Epithelial cell of proximal tubule (primary cell): ENCODE data around the gene VAT1L. TPM values are rescaled to one million over a fixed set of nuclear protein-coding genes. Genes with fewer than 3 reads are reported as not detected.

Experiments
- DNase-seq: peaks from one replicate; pipeline ENCODE4 v3.0.0-alpha.2; 2011; ENCODE audit warnings: low read depth
- H3K4me3 ChIP-seq: 2 replicates; pipeline ENCODE4 v1.5.1; 2011; ENCODE audit warnings: low read depth, mild to moderate bottlenecking, low read length
- total RNA-seq: library from RNA; depleted of rRNA; stranded (reverse); fragments of >200 nt; gene quantifications from 2 replicates; pipeline ENCODE4 v1.2.3, GENCODE V29; 2015
- TF ChIP-seq, protein P1 (sequence below): conservative IDR thresholded peaks from 2 replicates; pipeline ENCODE4 v1.5.1; 2012; ENCODE audit warnings: low read depth, mild to moderate bottlenecking, low read length

VAT1L gene
- total RNA-seq, 1 donor from 2014 or later, result 0.92 TPM

DNA sequence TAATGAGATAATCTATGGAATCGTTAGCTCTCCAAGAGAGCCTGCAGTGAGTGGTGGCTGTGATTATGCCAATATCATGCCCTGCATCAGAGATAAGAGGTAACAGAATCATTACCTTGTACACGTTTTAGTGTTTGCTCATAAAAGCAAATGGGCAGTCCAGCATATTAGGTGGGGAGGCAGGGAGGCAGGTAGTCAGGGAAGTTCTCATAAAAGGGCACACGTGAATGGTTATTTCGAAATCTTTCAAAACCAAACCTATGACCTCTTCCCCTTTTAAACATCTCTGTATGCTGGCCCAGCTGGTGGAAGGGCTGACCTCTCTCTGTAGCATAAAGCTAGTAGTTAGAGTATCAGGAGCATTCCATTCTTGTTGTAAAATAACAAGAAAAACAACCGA, 51.7 kb downstream of the VAT1L start:
- no peak for DNase-seq
- no peak overlapping the region for H3K4me3 ChIP-seq
- TF ChIP-seq, protein P1, sequence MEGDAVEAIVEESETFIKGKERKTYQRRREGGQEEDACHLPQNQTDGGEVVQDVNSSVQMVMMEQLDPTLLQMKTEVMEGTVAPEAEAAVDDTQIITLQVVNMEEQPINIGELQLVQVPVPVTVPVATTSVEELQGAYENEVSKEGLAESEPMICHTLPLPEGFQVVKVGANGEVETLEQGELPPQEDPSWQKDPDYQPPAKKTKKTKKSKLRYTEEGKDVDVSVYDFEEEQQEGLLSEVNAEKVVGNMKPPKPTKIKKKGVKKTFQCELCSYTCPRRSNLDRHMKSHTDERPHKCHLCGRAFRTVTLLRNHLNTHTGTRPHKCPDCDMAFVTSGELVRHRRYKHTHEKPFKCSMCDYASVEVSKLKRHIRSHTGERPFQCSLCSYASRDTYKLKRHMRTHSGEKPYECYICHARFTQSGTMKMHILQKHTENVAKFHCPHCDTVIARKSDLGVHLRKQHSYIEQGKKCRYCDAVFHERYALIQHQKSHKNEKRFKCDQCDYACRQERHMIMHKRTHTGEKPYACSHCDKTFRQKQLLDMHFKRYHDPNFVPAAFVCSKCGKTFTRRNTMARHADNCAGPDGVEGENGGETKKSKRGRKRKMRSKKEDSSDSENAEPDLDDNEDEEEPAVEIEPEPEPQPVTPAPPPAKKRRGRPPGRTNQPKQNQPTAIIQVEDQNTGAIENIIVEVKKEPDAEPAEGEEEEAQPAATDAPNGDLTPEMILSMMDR, result no peak

DNA sequence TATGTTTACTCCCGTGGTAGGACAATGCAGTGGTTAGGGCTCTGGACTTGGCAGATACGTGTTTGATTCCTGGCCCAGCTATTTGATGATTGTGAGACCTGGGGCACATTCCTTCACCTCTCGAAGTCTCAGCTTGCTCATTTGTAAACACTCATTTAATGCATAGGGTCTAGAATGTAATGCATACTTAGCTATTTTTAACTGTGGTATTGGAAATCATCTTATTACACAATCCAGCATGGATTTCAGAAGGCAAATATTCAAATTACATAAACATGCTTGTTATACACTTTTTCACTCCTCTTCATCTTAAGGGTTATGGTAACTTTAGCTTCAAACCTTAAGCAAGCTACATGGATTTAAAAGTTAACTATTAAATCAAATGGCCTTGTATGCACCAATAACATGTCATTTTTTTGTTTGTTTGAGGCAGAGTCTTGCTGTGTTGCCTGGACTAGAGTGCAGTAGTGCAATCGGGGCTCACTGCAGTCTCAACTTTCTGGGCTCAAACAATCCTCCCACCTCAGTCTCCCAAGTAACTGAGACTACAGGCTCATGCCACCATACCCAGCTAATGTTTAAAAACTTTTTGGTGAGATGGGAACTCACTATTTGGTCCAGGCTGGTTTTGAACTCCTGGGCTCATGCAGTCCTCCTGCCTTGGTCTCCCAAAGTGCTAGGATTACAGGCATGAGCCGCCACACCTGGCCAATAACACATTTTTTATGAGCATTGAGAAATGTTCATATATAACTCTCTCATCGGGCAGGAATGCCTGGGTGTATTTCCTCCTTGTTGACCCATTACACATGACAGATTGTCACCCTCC, 52.5 kb downstream of the VAT1L start:
- TF ChIP-seq, protein P1, result no peak
- DNase-seq, result no peak

DNA sequence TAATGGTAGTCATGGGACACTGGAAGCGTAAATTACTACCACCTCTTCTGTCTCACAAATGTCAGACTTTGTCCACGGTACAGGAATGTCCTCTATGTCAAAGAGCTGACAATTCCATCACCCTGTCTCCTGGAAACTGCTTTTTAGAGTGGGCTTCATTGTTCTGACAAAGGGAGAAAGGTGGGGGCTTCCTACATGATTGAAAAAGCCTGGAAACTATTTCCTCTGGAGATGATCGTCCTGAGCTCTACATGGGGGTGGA, 53.1 kb downstream of the VAT1L start:
- no peak overlapping the region for H3K4me3 ChIP-seq
- DNase-seq, result no peak
- TF ChIP-seq, protein P1, result no peak

More for the DNA sequence above, 52.5 kb downstream of the VAT1L start:
- H3K4me3 ChIP-seq, result no peak overlapping the region

DNA sequence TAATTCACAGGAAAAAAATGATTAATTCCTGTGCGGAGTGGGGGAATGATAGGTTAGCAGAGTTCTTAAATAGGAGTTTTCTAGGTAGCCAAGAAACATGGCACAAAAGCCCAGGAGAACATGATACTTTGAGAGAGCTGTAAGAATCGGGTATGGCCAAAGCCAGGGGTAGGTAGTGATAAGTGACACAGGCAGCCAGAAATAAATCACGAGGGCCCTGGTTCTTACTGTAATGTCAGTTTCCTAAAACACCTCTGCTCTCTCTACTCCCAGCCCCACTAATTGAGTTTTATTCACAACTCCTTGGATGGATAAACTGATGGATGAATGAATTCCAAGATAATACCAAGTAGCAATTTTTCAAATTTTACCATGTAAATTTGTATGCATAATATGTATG, 54.1 kb downstream of the VAT1L start:
- no peak for DNase-seq
- TF ChIP-seq, protein P1, result no peak
- H3K4me3 ChIP-seq, result no peak overlapping the region

DNA sequence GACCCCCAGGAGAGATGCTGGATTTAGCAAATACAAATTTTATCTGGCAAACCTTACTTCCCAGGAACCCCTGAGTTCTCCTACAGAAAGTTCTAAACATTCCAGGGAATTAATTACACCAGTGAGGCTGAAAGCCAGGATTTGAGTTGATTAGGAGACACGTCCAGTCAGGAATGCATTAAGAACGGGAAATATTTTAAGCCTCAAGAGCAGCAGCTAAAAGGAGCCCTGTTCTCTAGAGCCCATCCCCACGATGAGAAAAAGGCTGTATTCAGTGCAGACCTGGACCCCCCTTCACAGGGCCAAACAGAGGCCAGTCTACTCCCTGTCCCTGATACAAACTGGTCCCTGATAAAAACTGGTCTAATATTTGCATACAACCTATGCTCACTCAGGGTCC, 55.0 kb downstream of the VAT1L start:
- TF ChIP-seq, protein P1, result no peak
- DNase-seq, result no peak
- H3K4me3 ChIP-seq, result no peak overlapping the region

DNA sequence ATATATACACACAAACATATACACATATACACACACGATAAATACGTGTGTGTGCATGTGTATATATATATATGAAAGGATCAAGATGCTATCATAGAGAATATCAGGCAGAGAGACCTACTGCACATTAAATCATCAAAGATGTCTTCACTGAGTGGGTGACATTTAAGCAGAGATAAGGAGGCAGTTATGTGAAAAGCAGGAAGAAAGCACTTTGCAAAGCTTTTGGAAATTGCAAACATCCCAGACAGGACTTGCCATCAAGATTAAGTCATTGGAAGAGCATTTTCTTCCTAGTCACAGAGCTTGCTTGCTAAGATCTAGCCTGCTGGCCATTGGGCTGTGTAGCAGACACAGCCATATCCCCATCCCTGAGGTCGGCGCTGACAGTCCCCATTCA, 56.4 kb downstream of the VAT1L start:
- no peak overlapping the region for H3K4me3 ChIP-seq
- no peak for DNase-seq
- TF ChIP-seq, protein P1, result no peak

DNA sequence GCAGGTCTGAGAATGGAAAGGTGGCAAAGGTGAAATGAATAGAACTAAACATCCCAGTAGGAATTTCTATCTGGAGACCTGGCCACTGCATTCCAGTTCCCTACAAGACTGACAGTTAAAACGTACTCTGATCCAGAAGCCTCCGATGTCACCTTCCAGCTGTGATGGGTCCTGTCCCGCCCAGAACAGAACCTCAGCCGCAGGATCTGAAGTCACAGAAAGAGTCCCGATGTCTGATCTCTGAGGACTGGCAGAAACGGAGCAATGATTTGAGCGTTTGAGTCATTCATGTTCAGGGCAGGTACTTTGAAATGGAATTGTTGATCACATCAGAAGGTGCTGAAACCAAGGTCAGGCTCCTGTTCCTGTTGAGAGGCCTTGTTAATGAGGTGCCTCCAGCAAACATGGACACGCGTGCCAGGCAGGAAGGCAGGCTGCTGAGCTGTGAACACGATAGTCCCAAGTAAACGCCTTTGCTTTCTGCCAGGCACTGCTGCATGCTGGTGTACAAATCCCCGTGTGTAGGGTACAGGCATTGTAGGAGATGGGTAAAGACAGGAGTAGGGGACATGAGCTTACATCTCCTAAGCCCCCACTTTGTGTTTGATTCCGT, 61.4 kb downstream of the VAT1L start:
- DNase-seq, result no peak
- H3K4me3 ChIP-seq, result no peak overlapping the region
- TF ChIP-seq, protein P1, result no peak
